Gastroesophageal sphincter (tissue), 4 donors: ENCODE measurements around the gene ERBB2. TPM values are rescaled to one million over a fixed set of nuclear protein-coding genes. Genes with fewer than 3 reads are reported as not detected.
"Not testable (repeated sequence)": the region's sequence is repeated elsewhere in the genome, so short reads cannot be mapped to it uniquely, and the experiment has no call there.

Experiments used
- ATAC-seq: fragments of 150-250 bp; one replicate; pipeline ENCODE4 v1.9.1; 2016; ENCODE audit warnings: mild to moderate bottlenecking, moderate library complexity
- H3K27ac ChIP-seq, 4 donors: fragments of 200-600 bp; sonication (generic) in 3 of 4; 1 replicate in 3 of 4; 2 replicates in 1 of 4; pipeline ENCODE4 v1.5.1; 2016 to 2019
- H3K27me3 ChIP-seq: fragments of 200-600 bp; sonication (generic); one replicate; pipeline ENCODE4 v1.5.1; 2019
- H3K36me3 ChIP-seq, 2 donors: fragments of 200-600 bp; sonication (generic); one replicate each; pipeline ENCODE4 v1.5.1; 2019; ENCODE audit warnings: control low read depth in 1 of 2
- H3K4me1 ChIP-seq, 3 donors: fragments of 200-600 bp; sonication (generic); 1 replicate in 2 of 3; 2 replicates in 1 of 3; pipeline ENCODE4 v1.5.1; 2016 to 2019; ENCODE audit warnings: control low read depth in 2 of 3
- H3K4me3 ChIP-seq, 2 donors: fragments of 200-600 bp; sonication (generic); one replicate each; pipeline ENCODE4 v1.5.1; 2019; ENCODE audit warnings: mild to moderate bottlenecking in 1 of 2, moderate library complexity in 1 of 2
- H3K9me3 ChIP-seq, 3 donors: fragments of 200-600 bp; sonication (generic); one replicate each; pipeline ENCODE4 v1.5.1; 2017 to 2019; ENCODE audit warnings: control low read depth in 2 of 3
- EP300 ChIP-seq: sonication (generic); formaldehyde crosslinking; IDR thresholded peaks from one replicate; pipeline ENCODE4 v1.6.1; 2017; ENCODE audit warnings: antibody characterized with exemption, mild to moderate bottlenecking
- POLR2A ChIP-seq, 2 donors: fragments of 450-650 bp; IDR thresholded peaks; one replicate each; pipeline ENCODE4 v1.6.1; 2017; ENCODE audit warnings: antibody characterized with exemption in 2 of 2, mild to moderate bottlenecking in 2 of 2, moderate library complexity in 1 of 2
- POLR2AphosphoS5 ChIP-seq: sonication (generic); formaldehyde crosslinking; IDR thresholded peaks from one replicate; pipeline ENCODE4 v1.6.1; 2017; ENCODE audit warnings: antibody characterized with exemption
- WGBS, 2 donors: methylation state at CpG; one replicate each; pipeline ENCODE4 v1.1.5; 2018; ENCODE audit warnings: low coverage in 1 of 2; 5-methylcytosine and 5-hydroxymethylcytosine counted together
- total RNA-seq, 4 donors: library from RNA; depleted of rRNA; stranded (reverse); fragments of >200 nt; gene quantifications; one replicate each; pipeline ENCODE4 v1.1.0, GENCODE V29; 2016
- TF ChIP-seq, protein P1 (sequence below), 4 experiments: fragments of 200-600 bp in 2 of 4; fragments of 450-650 bp in 2 of 4; sonication (generic) in 1 of 4; IDR thresholded peaks; one replicate each; pipeline ENCODE4 v1.5.1; 2017 to 2019; ENCODE audit warnings: antibody characterized with exemption in 4 of 4, mild to moderate bottlenecking in 2 of 4, moderate library complexity in 2 of 4

ERBB2 gene
- total RNA-seq, 4 donors from 2014 or later: 43.3 to 60.8 (median 48.2) TPM

DNA sequence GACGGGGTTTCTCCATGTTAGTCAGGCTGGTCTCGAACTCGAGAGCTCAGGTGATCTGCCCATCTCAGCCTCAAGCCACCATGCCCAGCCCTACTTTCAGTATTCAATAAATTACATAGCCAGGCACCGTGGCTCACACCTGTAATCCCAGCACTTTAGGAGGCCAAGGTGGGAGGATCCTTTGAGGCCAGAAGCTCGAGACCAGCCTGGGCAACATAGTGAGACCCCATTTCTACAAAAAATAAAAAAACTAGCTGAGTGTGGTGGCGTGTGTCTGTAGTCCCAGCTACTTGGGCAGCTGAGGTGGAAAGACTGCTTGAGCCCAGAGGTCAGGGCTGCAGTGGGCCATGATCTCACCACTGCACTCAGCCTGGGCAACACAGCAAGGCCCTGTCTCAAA lies 22.2 kb downstream of the ERBB2 start:
- Histone ChIP-seq H3K4me1 (no peaks in the 10 kb centered on the region), H3K36me3 (peaks cover 0 to 94% of the 10 kb centered on the region in 2 donors)
- 69 to 91% methylated on average over 2 to 4 of the region's 6 CpGs for WGBS, 2 donors

DNA sequence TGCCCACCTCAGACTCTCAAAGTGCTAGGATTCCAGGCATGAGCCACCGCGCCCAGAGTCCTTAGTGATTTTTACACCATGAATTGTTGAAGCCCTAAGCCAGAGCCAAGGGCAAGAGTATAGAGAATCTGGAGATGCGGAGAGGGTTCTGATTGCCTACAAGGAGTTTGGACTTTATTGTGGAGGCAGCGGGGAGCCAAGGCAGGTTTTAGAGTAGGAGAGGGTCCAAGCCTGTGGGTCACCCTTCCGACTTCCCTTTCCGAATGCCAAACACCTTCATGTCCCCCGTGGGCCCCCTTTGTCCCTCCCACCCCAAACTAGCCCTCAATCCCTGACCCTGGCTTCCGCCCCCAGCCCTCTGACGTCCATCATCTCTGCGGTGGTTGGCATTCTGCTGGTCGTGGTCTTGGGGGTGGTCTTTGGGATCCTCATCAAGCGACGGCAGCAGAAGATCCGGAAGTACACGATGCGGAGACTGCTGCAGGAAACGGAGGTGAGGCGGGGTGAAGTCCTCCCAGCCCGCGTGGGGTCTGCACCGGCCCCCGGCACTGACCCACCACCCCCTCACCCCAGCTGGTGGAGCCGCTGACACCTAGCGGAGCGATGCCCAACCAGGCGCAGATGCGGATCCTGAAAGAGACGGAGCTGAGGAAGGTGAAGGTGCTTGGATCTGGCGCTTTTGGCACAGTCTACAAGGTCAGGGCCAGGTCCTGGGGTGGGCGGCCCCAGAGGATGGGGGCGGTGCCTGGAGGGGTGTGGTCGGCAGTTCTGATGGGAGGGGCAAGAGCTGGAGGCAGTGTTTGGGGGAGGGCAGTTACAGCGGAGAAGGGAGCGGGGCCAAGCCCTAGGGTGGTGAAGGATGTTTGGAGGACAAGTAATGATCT lies 23.3 kb downstream of the ERBB2 start:
- H3K27ac ChIP-seq: no peak overlapping the region
- H3K4me3 ChIP-seq: no peak overlapping the region
- H3K36me3 ChIP-seq: peaks cover 0 to 94% of the 10 kb centered on the region in 2 donors
- no peak for TF ChIP-seq POLR2A (IDR thresholded peaks at IDR 0.05)
- no peak for TF ChIP-seq POLR2AphosphoS5
- no peak for TF ChIP-seq EP300
- TF ChIP-seq, protein P1, sequence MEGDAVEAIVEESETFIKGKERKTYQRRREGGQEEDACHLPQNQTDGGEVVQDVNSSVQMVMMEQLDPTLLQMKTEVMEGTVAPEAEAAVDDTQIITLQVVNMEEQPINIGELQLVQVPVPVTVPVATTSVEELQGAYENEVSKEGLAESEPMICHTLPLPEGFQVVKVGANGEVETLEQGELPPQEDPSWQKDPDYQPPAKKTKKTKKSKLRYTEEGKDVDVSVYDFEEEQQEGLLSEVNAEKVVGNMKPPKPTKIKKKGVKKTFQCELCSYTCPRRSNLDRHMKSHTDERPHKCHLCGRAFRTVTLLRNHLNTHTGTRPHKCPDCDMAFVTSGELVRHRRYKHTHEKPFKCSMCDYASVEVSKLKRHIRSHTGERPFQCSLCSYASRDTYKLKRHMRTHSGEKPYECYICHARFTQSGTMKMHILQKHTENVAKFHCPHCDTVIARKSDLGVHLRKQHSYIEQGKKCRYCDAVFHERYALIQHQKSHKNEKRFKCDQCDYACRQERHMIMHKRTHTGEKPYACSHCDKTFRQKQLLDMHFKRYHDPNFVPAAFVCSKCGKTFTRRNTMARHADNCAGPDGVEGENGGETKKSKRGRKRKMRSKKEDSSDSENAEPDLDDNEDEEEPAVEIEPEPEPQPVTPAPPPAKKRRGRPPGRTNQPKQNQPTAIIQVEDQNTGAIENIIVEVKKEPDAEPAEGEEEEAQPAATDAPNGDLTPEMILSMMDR (IDR thresholded peaks at IDR 0.05): no peak
- no peak for ATAC-seq
- H3K4me1 ChIP-seq: no peaks in the 10 kb centered on the region
- WGBS, 2 donors: 78 to 84% methylated on average over 10 to 15 of the region's 34 CpGs
- H3K27me3 ChIP-seq: no peaks in the 10 kb centered on the region
- no peaks in the 10 kb centered on the region for H3K9me3 ChIP-seq

More for the DNA sequence above, 22.2 kb downstream of the ERBB2 start:
- H3K27me3 ChIP-seq: no peaks in the 10 kb centered on the region
- no peak overlapping the region for H3K27ac ChIP-seq
- H3K4me3 ChIP-seq: no peak overlapping the region
- ATAC-seq: no peak
- TF ChIP-seq POLR2A (IDR thresholded peaks at IDR 0.05): no peak
- TF ChIP-seq, protein P1 (IDR thresholded peaks at IDR 0.05): no peak
- TF ChIP-seq POLR2AphosphoS5: no peak
- TF ChIP-seq EP300: no peak
- no peaks in the 10 kb centered on the region for H3K9me3 ChIP-seq

- Histone ChIP-seq H3K36me3 (peaks cover 0 to 90% of the 10 kb centered on the region in 2 donors), H3K27ac (no peak overlapping the region), H3K4me1 (peaks cover 0 to 13% (median 5%) of the 10 kb centered on the region in 3 donors), H3K27me3 (no peaks in the 10 kb centered on the region), H3K9me3 (no peaks in the 10 kb centered on the region), H3K4me3 (no peak overlapping the region)
- TF ChIP-seq POLR2A (IDR thresholded peaks at IDR 0.05) (no peak), EP300 (no peak), POLR2AphosphoS5 (no peak)
- TF ChIP-seq, protein P1 (IDR thresholded peaks at IDR 0.05): no peak
- ATAC-seq: no peak
- 98% methylated on average over 5 of the region's 13 CpGs; no CpG with 5 or more reads in 1 of the 2 donors for WGBS, 2 donors
Measured at GRCh38 chr17:39724731-39725130, 24.9 kb downstream of the ERBB2 start.

- WGBS, 2 donors: 100% methylated on average over 1 of the region's 1 CpG; no CpG with 5 or more reads in 1 of the 2 donors
- not testable (repeated sequence) for H3K4me3 ChIP-seq, H3K9me3 ChIP-seq, ATAC-seq, H3K27me3 ChIP-seq, H3K27ac ChIP-seq
- Histone ChIP-seq H3K36me3 (peaks cover 0 to 78% of the 10 kb centered on the region in 2 donors), H3K4me1 (peaks cover 0 to 20% (median 5%) of the 10 kb centered on the region in 3 donors)
Measured at GRCh38 chr17:39725923-39726322, 26.1 kb downstream of the ERBB2 start.

- 70 to 100% methylated on average over 2 to 4 of the region's 9 CpGs for WGBS, 2 donors
- peaks cover 0 to 72% of the 10 kb centered on the region in 2 donors for H3K36me3 ChIP-seq
Measured at GRCh38 chr17:39726617-39727016, 26.8 kb downstream of the ERBB2 start.

More at GRCh38 chr17:39726617-39727016, 26.8 kb downstream of the ERBB2 start:
- H3K27ac ChIP-seq: no peak overlapping the region
- ATAC-seq: no peak
- no peaks in the 10 kb centered on the region for H3K27me3 ChIP-seq
- TF ChIP-seq, protein P1 (IDR thresholded peaks at IDR 0.05): no peak
- TF ChIP-seq EP300 (no peak), POLR2A (IDR thresholded peaks at IDR 0.05) (no peak), POLR2AphosphoS5 (no peak)
- H3K9me3 ChIP-seq: no peaks in the 10 kb centered on the region
- H3K4me3 ChIP-seq: no peak overlapping the region
- H3K4me1 ChIP-seq: peaks cover 0 to 24% (median 5%) of the 10 kb centered on the region in 3 donors
